ENCODE results near the gene KLC4.

KLC4 gene

DNA sequence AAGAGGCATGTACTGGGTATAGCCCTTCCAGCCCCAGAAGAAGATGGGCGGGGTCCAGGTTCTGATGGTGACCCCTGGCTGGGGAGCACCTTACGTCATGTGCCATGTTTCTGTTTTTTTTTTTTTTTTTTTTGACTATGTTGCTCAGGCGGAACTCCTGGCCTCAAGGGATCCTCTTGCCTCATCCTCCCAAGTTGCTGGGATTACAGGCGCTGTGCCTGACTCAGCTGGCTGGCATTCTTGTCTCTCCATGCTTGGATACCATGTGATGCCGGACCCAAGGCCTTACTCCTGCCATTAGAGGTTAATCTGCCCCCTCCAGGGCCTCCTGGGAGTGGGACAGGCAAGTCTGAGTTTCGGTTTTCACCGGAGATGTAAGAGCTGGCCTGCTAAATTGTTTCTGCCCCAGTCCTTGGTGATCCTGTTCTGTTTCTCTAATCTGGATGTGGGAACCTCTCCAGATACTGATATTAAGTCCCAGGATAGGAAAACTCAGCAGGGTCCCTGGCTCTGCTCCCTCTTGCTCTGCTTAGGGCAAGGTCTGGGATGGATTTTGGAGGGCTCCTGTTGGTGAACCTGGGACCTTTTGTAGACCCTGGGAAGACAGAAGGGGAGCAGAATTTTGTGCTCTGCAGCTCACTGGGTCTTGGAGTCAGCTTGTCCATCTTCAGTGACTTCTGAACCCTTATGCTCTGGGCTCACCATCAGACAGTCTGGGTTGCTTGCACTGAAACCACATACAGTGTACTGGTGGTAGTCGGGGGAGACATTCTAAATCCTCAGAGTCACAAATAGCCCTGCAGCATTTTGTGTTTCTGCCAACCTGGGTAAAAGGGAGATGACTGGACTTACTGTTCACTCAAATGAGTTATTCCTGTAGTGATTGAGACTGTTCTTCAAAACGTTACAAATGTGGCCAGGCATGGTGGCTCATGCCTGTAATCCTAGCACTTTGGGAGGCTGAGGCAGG, 61.8 kb downstream of the KLC4 start:
- in situ Hi-C loops (cut with HindIII; ENCODE audit: low sequenced_read_pairs): loop anchor here (5.0 kb wide), 1 partner anchor 89 kb away; no protein-coding TSS in a partner anchor

DNA sequence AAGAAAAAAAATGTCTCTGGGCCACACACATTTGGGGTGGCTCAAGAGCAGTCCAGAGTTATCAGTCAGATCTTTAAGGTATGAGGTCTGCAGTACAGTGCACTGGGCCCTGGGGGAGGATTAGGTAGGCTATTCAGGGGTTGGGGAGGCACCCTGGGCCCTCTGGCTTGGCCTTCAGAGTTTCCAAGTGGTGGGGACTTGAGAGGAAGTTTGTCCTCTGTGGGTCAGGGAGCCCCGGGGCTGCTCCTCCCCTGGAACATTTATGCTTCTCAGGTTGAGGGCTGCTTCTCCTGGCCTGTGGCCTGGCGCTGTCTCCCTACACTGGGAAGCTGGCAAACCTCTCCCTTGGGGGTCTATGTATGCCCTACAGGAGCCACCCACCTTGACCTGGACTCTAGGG, 62.7 kb downstream of the KLC4 start:
- in situ Hi-C loops (cut with HindIII; ENCODE audit: low sequenced_read_pairs): loop anchor here (5.0 kb wide), 1 partner anchor 90 kb away; no protein-coding TSS in a partner anchor

DNA sequence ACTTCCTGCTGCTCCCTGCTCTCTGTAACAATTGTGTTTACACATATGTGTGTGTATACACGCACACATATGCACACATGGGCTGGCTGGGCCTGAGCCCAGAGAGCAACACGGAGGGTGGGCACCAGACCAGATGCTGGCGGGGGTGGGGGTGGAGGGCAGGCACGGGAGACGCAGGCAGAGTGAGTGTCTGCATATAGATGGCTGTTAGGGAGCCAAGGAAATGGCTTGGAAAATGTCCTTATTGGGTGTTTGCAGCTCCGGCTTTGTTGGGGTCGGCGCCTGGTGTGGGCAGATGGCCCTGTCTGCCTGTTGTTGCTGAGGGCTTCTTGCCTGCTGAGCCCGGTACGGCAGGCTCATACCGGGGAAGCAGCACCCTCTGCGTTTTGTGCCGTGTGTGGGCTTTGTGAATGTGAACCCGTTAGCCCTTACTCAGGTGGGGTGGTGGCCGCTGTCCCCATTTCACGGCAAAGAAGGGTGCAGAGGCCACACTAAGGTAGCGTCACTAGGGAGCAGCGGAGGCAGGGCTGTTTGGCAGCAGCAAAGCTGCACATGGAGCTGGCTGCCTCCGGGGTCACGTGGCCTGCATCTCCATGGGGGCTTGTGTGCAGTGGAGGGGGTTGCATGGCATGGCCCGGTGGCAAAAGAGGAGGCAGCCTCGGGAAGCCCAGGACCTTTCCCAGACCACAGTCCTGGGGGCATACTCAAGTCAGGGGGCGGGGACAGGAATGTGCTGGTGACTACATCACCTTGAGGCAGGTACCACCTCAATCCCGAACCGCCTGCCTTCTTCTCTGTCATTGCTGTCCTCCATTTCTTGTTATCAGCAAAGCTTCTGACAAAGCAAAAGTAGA, 64.3 kb downstream of the KLC4 start:
- in situ Hi-C loops (cut with HindIII; ENCODE audit: low sequenced_read_pairs): loop anchor here (5.0 kb wide), 1 partner anchor 91 kb away; no protein-coding TSS in a partner anchor

DNA sequence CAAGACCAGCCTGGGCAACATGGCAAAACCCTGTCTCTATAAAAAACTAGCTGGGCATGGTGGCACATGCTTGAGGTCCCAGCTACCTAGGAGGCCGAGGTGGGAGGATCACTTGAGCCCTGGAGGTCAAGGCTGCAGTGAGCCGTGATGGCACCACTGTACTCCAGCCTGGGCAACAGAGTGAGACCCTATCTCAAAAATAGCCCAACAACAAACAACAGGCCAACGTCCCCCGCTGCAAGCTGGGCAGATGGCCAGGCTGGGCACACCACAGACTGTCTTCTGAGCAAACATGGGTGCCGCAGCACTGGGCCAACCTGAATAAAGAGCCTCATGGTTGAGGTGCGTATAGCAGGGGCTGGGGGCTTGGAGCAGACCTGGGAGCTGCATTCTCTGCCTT, 65.0 kb downstream of the KLC4 start:
- in situ Hi-C loops (cut with HindIII; ENCODE audit: low sequenced_read_pairs): loop anchor here (5.0 kb wide), 1 partner anchor 92 kb away; no protein-coding TSS in a partner anchor

Measured in endothelial cell of hepatic sinusoid (primary cell).